PC-3 (cell line): ENCODE results near the gene FDX1. TPM values are rescaled to one million over a fixed set of nuclear protein-coding genes. Genes with fewer than 3 reads are reported as not detected.

ENCODE experiments used
- ATAC-seq: fragments of 200-7000 bp; cut with Tn5 transposase; 2 replicates; pipeline ENCODE4 v1.9.1; 2020; ENCODE audit warnings: mild to moderate bottlenecking, moderate library complexity
- BruUV-seq: library from RNA; stranded (reverse); fragments of 400-500 nt; replicated peaks from 2 replicates; lab custom pipeline; 2021; lab: Mats Ljungman, UMichigan
- CTCF ChIA-PET: fragments of 300-600 bp; sonication (Branson Sonifier 250); formaldehyde crosslinking; loops from one replicate; lab custom pipeline; 2022; ENCODE audit warnings: antibody characterized with exemption; lab: Charles Lee
- POLR2A ChIA-PET: fragments of 300-600 bp; sonication (Branson Sonifier 250); formaldehyde crosslinking; loops from one replicate; lab custom pipeline; 2022; ENCODE audit warnings: antibody characterized with exemption; ENCODE audit not compliant: unreplicated experiment; lab: Charles Lee
- DNase-seq: peaks from one replicate; pipeline ENCODE4 v3.0.0-alpha.2; 2015
- H2AFZ ChIP-seq: fragments of 300-600 bp; sonication (generic); 2 replicates; pipeline ENCODE4 v1.6.0; 2016; ENCODE audit warnings: antibody characterized with exemption, low read length
- H3F3A ChIP-seq: fragments of 300-600 bp; sonication (generic); one replicate; pipeline ENCODE4 v1.6.0; 2017; ENCODE audit warnings: antibody characterized with exemption, low read length, control low read depth, mild to moderate bottlenecking; ENCODE audit not compliant: unreplicated experiment
- H3K27ac ChIP-seq: fragments of 300-600 bp; sonication (generic); 2 replicates; pipeline ENCODE4 v1.5.1; 2016; ENCODE audit warnings: mild to moderate bottlenecking, low read length
- H3K27me3 ChIP-seq: fragments of 300-600 bp; sonication (generic); 2 replicates; pipeline ENCODE4 v1.6.1; 2016; ENCODE audit warnings: low read length, mixed read lengths
- H3K36me3 ChIP-seq: fragments of 300-600 bp; sonication (generic); 2 replicates; pipeline ENCODE4 v1.6.1; 2016; ENCODE audit warnings: low read depth, mixed run types, low read length, mixed read lengths
- H3K4me1 ChIP-seq: fragments of 300-600 bp; sonication (generic); 2 replicates; pipeline ENCODE4 v1.5.1; 2016; ENCODE audit warnings: low read length; ENCODE audit not compliant: insufficient read depth
- H3K4me2 ChIP-seq: fragments of 300-600 bp; sonication (generic); 2 replicates; pipeline ENCODE4 v1.6.0; 2016; ENCODE audit warnings: low read length
- H3K4me3 ChIP-seq: fragments of 300-600 bp; sonication (generic); 2 replicates; pipeline ENCODE4 v1.5.1; 2016; ENCODE audit warnings: mild to moderate bottlenecking, low read length, mixed read lengths
- H3K79me2 ChIP-seq: fragments of 300-600 bp; sonication (generic); 2 replicates; pipeline ENCODE4 v1.6.1; 2017; ENCODE audit warnings: low read length, mixed read lengths
- H3K9ac ChIP-seq: fragments of 300-600 bp; sonication (generic); 2 replicates; pipeline ENCODE4 v1.6.0; 2016; ENCODE audit warnings: mild to moderate bottlenecking, low read length
- H3K9me2 ChIP-seq: fragments of 300-600 bp; sonication (generic); replicated peaks from 2 replicates; pipeline ENCODE4 v1.6.1; 2016; ENCODE audit warnings: mixed run types, low read length, mixed read lengths
- H3K9me3 ChIP-seq: fragments of 300-600 bp; sonication (generic); 2 replicates; pipeline ENCODE4 v1.6.1; 2016; ENCODE audit warnings: low read length, mixed read lengths
- H4K20me1 ChIP-seq: fragments of 300-600 bp; sonication (generic); 2 replicates; pipeline ENCODE4 v1.6.1; 2016; ENCODE audit warnings: low read length, mixed read lengths
- CTCF ChIP-seq: fragments of 300-600 bp; sonication (generic); conservative IDR thresholded peaks from 2 replicates; pipeline ENCODE4 v1.5.1; 2017; ENCODE audit warnings: antibody characterized with exemption, low read depth, mild to moderate bottlenecking, low read length
- EZH2 ChIP-seq: fragments of 300-600 bp; sonication (generic); IDR thresholded peaks from one replicate; pipeline ENCODE4 v1.6.1; 2017; ENCODE audit warnings: antibody characterized with exemption, mild to moderate bottlenecking, low read length; ENCODE audit not compliant: unreplicated experiment
- EZH2phosphoT487 ChIP-seq: fragments of 300-600 bp; sonication (generic); IDR thresholded peaks from 2 replicates; pipeline ENCODE4 v1.6.1; 2018; ENCODE audit warnings: mild to moderate bottlenecking, antibody characterized with exemption, low read length, borderline replicate concordance
- intact Hi-C: fragments of 100-400 bp; cut with micrococcal nuclease; formaldehyde crosslinking; loops from 2 replicates; pipeline ENCODE4 v1.9.0; 2023
- total RNA-seq: library from RNA; depleted of rRNA; stranded (reverse); fragments of >200 nt; gene quantifications from 2 replicates; pipeline ENCODE4 v1.2.3, GENCODE V29; 2014

The FDX1 gene
- total RNA-seq, 1 experiment from 2014 or later = 14.8 TPM

GRCh38 chr11:110475671-110476070 lies 45.9 kb downstream of the FDX1 start:
- H3K79me2 ChIP-seq = no peaks in the 10 kb centered on the region
- no peak for ATAC-seq
- H3K9ac ChIP-seq = no peak overlapping the region
- POLR2A ChIA-PET = no interaction called here
- CTCF ChIA-PET = no interaction called here
- no peaks in the 10 kb centered on the region for H4K20me1 ChIP-seq
- no peaks in the 10 kb centered on the region for H3F3A ChIP-seq
- H3K9me2 ChIP-seq = no peaks in the 10 kb centered on the region
- no peak overlapping the region for H2AFZ ChIP-seq
- no peak for TF ChIP-seq CTCF
- no peak for TF ChIP-seq EZH2phosphoT487
- no peak for TF ChIP-seq EZH2
- no peaks in the 10 kb centered on the region for H3K36me3 ChIP-seq
- H3K27ac ChIP-seq = no peak overlapping the region
- no TSS peak for BruUV-seq
- peaks cover 18% of the 10 kb centered on the region; the same call in 1 of the 2 replicates for H3K4me1 ChIP-seq
- H3K4me3 ChIP-seq = no peak overlapping the region
- no peaks in the 10 kb centered on the region for H3K27me3 ChIP-seq
- DNase-seq = no peak
- H3K9me3 ChIP-seq = no peaks in the 10 kb centered on the region
- intact Hi-C loops = no loop called here
- no peak overlapping the region for H3K4me2 ChIP-seq

GRCh38 chr11:110478410-110478809 lies 48.7 kb downstream of the FDX1 start:
- Histone ChIP-seq H3K79me2 (no peaks in the 10 kb centered on the region), H3K9me2 (no peaks in the 10 kb centered on the region), H3K27ac (no peak overlapping the region), H3K4me3 (no peak overlapping the region), H3K9me3 (no peaks in the 10 kb centered on the region), H3K4me2 (no peak overlapping the region), H2AFZ (no peak overlapping the region), H3K9ac (no peak overlapping the region), H3K36me3 (no peaks in the 10 kb centered on the region), H3K27me3 (peaks cover 5% of the 10 kb centered on the region; the same call in 1 of the 2 replicates), H3F3A (no peaks in the 10 kb centered on the region), H3K4me1 (no peaks in the 10 kb centered on the region), H4K20me1 (no peaks in the 10 kb centered on the region)
- TF ChIP-seq CTCF = peak; percentile 49
- no peak for TF ChIP-seq EZH2
- ChIA-PET POLR2A (interaction anchor here (0.6 kb wide), 1 partner anchor 211 kb away, joined by 9 read pairs; no protein-coding TSS in a partner anchor), CTCF (no interaction called here)
- ATAC-seq = no peak
- no peak for DNase-seq
- intact Hi-C loops = no loop called here
- no TSS peak for BruUV-seq
